ENCODE measurements around the gene MLLT3. TPM values are rescaled to one million over a fixed set of nuclear protein-coding genes. Genes with fewer than 3 reads are reported as not detected.
"Not testable (repeated sequence)": the region's sequence is repeated elsewhere in the genome, so short reads cannot be mapped to it uniquely, and the experiment has no call there.

MLLT3 gene
- total RNA-seq, 1 experiment from 2014 or later = 13.0 TPM

GRCh38 chr9:20597862-20598261, 24.4 kb downstream of the MLLT3 start:
- DNase-seq (ENCODE audit: low spot score) = no peak

GRCh38 chr9:20594608-20595007, 27.7 kb downstream of the MLLT3 start:
- no peak for DNase-seq (ENCODE audit: low spot score)

GRCh38 chr9:20593537-20593936, 28.8 kb downstream of the MLLT3 start:
- DNase-seq (ENCODE audit: low spot score) = peak; percentile 60

GRCh38 chr9:20593105-20593504, 29.2 kb downstream of the MLLT3 start:
- no peak for DNase-seq (ENCODE audit: low spot score)

GRCh38 chr9:20592673-20593072, 29.6 kb downstream of the MLLT3 start:
- DNase-seq (ENCODE audit: low spot score) = peak; percentile 79

- no peak for DNase-seq (ENCODE audit: low spot score)
These were observed 31.1 kb downstream of the MLLT3 start for GRCh38 chr9:20591223-20591622.

- DNase-seq (ENCODE audit: low spot score) = no peak
These were observed 37.2 kb downstream of the MLLT3 start for GRCh38 chr9:20584968-20585643.

- not testable (repeated sequence) for DNase-seq (ENCODE audit: low spot score)
These were observed 39.2 kb downstream of the MLLT3 start for GRCh38 chr9:20583088-20583487.

- DNase-seq (ENCODE audit: low spot score) = no peak
These were observed 40.1 kb downstream of the MLLT3 start for GRCh38 chr9:20582150-20582549.

- no peak for DNase-seq (ENCODE audit: low spot score)
These were observed 41.6 kb downstream of the MLLT3 start for GRCh38 chr9:20580673-20581072.

- no peak for DNase-seq (ENCODE audit: low spot score)
These were observed 42.6 kb downstream of the MLLT3 start for GRCh38 chr9:20579524-20580314.

- no peak for DNase-seq (ENCODE audit: low spot score)
These were observed 49.3 kb downstream of the MLLT3 start for GRCh38 chr9:20573023-20573422.

GRCh38 chr9:20570756-20571155, 51.5 kb downstream of the MLLT3 start:
- peak; percentile 38 for DNase-seq (ENCODE audit: low spot score)

GRCh38 chr9:20570087-20570486, 52.2 kb downstream of the MLLT3 start:
- DNase-seq (ENCODE audit: low spot score) = no peak

GRCh38 chr9:20569525-20569924, 52.8 kb downstream of the MLLT3 start:
- DNase-seq (ENCODE audit: low spot score) = no peak

- no peak for DNase-seq (ENCODE audit: low spot score)
These were observed 53.9 kb downstream of the MLLT3 start for GRCh38 chr9:20568400-20568799.

GRCh38 chr9:20566401-20566800, 55.9 kb downstream of the MLLT3 start:
- no peak for DNase-seq (ENCODE audit: low spot score)

- DNase-seq (ENCODE audit: low spot score) = no peak
These were observed 57.6 kb downstream of the MLLT3 start for GRCh38 chr9:20564650-20565049.

GRCh38 chr9:20563917-20564316, 58.4 kb downstream of the MLLT3 start:
- DNase-seq (ENCODE audit: low spot score) = no peak

GRCh38 chr9:20562051-20562450, 60.2 kb downstream of the MLLT3 start:
- DNase-seq (ENCODE audit: low spot score) = no peak

- DNase-seq (ENCODE audit: low spot score) = no peak
These were observed 60.8 kb downstream of the MLLT3 start for GRCh38 chr9:20561531-20561930.

- peak; percentile 31 for DNase-seq (ENCODE audit: low spot score)
These were observed 62.9 kb downstream of the MLLT3 start for GRCh38 chr9:20559231-20559890.

- peak; percentile 73 for DNase-seq (ENCODE audit: low spot score)
These were observed 63.7 kb downstream of the MLLT3 start for GRCh38 chr9:20558566-20559016.
